WERI-Rb-1 (cell line): ENCODE measurements around the gene DNASE1L3.
"Not testable (repeated sequence)": the region's sequence is repeated elsewhere in the genome, so short reads cannot be mapped to it uniquely, and the experiment has no call there.

Experiments used
- DNase-seq: peaks from one replicate; pipeline ENCODE4 v3.0.0-alpha.2; 2020
- H3K27ac ChIP-seq: fragments of 250-450 bp; sonication (Bioruptor Pico); 2 replicates; pipeline ENCODE4 v1.5.1; 2020; ENCODE audit warnings: mild to moderate bottlenecking, moderate library complexity
- H3K27me3 ChIP-seq: fragments of 250-450 bp; sonication (Bioruptor Pico); 2 replicates; pipeline ENCODE4 v1.5.1; 2021; ENCODE audit warnings: mild to moderate bottlenecking, low read depth, moderate library complexity; ENCODE audit not compliant: insufficient read depth, severe bottlenecking
- H3K36me3 ChIP-seq: fragments of 250-450 bp; sonication (Bioruptor Pico); 2 replicates; pipeline ENCODE4 v1.5.1; 2020; ENCODE audit warnings: mild to moderate bottlenecking, moderate library complexity
- H3K4me3 ChIP-seq: 2 replicates; pipeline ENCODE4 v1.5.1; 2011; ENCODE audit warnings: low read depth, mild to moderate bottlenecking, control low read depth, low read length
- H3K9me3 ChIP-seq: fragments of 250-450 bp; sonication (Bioruptor Pico); 2 replicates; pipeline ENCODE4 v1.5.1; 2021; ENCODE audit warnings: mild to moderate bottlenecking, moderate library complexity; ENCODE audit not compliant: severe bottlenecking
- TF ChIP-seq, protein P1 (sequence below): IDR thresholded peaks from 2 replicates; pipeline ENCODE4 v1.5.1; 2011; ENCODE audit warnings: low read depth, mild to moderate bottlenecking, control low read depth, inconsistent platforms, low read length

Gene DNASE1L3

DNA sequence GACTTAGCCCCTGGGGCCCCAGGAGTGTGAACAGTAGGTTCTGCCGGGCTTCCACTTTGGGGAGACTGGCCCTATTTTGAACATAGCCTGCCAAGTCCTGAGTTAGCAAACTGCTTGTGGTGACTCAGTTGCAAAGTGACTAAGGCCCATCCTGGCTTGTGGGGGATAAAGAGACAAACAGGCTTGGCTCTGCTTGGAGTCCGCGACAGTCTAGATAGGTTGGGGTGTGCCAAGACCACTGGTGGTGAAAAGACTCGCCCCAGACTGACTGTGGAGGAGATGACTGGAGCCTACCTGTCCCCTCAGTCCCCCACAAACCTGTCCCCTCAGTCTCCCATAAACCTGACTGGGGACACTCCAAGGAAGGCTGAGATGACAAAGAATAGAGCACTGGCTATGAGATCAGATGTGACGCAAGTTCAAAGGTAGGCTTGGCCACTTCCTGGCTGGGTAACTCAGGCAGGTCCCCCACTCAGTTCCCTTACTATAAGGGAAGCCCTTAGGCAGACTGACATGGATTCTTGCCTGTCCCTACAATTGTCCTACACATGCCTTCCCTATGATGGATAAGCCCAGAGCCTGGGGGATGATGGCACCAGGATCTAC is 4.3 kb downstream of the DNASE1L3 start:
- no peak for DNase-seq
- no peak overlapping the region for H3K27ac ChIP-seq

DNA sequence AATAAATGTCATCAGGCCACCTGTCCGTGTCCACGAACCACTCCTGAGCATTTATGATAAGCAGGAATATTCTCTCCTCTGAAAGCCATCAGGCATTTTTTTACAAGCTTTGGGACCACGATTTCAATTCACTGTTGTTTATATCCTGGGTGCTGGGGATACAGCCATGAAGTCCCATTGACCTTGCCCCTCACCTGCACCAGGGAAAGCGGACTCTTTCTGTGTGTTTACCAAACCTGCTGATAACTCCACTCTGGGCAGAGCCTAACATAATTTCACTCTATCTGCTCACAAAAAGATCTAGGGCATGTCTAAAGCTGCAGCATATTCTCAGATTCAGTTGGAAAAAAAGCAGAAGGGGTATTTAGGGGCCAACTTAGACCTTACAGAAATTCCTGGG is 4.8 kb downstream of the DNASE1L3 start:
- Histone ChIP-seq H3K9me3 (peaks cover 3% of the 10 kb centered on the region), H3K36me3 (no peaks in the 10 kb centered on the region), H3K4me3 (no peak overlapping the region), H3K27me3 (no peaks in the 10 kb centered on the region), H3K27ac (no peak overlapping the region)
- DNase-seq = no peak
- TF ChIP-seq, protein P1, sequence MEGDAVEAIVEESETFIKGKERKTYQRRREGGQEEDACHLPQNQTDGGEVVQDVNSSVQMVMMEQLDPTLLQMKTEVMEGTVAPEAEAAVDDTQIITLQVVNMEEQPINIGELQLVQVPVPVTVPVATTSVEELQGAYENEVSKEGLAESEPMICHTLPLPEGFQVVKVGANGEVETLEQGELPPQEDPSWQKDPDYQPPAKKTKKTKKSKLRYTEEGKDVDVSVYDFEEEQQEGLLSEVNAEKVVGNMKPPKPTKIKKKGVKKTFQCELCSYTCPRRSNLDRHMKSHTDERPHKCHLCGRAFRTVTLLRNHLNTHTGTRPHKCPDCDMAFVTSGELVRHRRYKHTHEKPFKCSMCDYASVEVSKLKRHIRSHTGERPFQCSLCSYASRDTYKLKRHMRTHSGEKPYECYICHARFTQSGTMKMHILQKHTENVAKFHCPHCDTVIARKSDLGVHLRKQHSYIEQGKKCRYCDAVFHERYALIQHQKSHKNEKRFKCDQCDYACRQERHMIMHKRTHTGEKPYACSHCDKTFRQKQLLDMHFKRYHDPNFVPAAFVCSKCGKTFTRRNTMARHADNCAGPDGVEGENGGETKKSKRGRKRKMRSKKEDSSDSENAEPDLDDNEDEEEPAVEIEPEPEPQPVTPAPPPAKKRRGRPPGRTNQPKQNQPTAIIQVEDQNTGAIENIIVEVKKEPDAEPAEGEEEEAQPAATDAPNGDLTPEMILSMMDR = no peak

More for the DNA sequence above, 4.3 kb downstream of the DNASE1L3 start:
- Histone ChIP-seq H3K27me3 (no peaks in the 10 kb centered on the region), H3K4me3 (no peak overlapping the region), H3K36me3 (no peaks in the 10 kb centered on the region), H3K9me3 (peaks cover 3% of the 10 kb centered on the region)
- TF ChIP-seq, protein P1 = no peak

DNA sequence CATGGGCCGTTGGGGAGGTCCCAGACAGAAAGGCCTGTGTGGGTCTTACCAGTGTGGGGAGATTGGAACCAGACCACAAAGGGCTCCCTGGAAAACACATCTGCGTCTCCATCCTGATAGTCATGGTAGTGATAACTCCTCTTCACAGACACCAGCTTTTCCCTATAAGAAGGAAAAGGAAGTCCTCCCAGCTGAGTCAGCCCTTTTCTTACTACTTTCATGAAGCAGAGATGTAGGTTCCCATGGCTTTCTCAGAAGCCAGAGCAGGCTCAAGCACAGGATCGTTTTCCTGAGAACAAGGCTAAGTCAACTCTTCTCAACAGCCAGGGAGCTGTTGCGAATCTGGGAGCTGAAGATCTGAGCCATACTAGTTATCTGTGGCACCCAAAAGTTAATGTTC is 6.1 kb downstream of the DNASE1L3 start:
- H3K27me3 ChIP-seq = no peaks in the 10 kb centered on the region
- H3K4me3 ChIP-seq = no peak overlapping the region
- TF ChIP-seq, protein P1 = no peak
- peaks cover 3% of the 10 kb centered on the region for H3K9me3 ChIP-seq
- no peaks in the 10 kb centered on the region for H3K36me3 ChIP-seq
- no peak overlapping the region for H3K27ac ChIP-seq
- DNase-seq = no peak

DNA sequence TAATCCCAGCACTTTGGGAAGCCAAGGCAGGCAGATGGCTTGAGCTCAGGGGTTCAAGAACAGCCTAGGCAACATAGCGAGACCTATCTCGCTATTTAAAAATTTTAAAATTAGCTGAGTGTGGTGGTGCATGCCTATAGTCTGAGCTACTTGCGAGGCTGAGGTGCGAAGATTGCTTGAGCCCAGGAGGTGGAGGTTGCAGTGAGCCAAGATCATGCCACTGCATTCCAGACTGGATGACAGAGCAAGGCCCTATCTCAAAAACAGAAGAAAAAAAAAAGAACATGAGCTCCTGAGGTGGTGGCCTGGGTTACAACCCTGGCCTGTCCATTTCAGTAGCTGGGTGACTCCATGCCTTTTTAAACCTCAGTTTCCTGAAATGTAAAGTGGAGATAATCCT is 7.2 kb downstream of the DNASE1L3 start:
- Histone ChIP-seq H3K27ac (no peak overlapping the region), H3K27me3 (no peaks in the 10 kb centered on the region), H3K4me3 (no peak overlapping the region), H3K36me3 (no peaks in the 10 kb centered on the region), H3K9me3 (peaks cover 3% of the 10 kb centered on the region)
- DNase-seq = no peak
- TF ChIP-seq, protein P1 = no peak

DNA sequence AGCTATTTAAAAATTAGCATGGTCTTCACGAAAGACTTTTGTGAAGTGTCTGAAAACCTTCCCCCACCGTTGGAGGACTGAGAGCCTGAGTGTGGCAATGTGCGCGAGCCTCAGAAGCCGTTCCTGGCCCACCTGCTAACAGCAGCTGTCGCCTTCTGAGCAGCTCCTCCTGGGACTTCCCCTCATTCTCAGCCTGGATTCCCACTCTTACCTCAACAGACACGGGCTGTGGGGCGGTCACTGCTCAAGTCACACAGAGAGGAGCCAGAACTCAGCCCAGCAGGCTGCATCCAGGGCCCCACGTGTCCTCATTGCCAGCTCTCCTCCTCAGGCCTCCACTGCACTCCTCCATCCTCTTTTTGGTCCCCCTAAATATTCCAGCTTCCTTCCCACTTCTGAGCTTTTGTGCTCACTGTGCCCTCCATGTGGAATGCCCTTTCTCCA is 7.8 kb downstream of the DNASE1L3 start:
- H3K27ac ChIP-seq = no peak overlapping the region
- no peaks in the 10 kb centered on the region for H3K36me3 ChIP-seq
- TF ChIP-seq, protein P1 = no peak
- H3K27me3 ChIP-seq = no peaks in the 10 kb centered on the region
- H3K4me3 ChIP-seq = no peak overlapping the region
- DNase-seq = peak; percentile 28
- peaks cover 3% of the 10 kb centered on the region for H3K9me3 ChIP-seq

DNA sequence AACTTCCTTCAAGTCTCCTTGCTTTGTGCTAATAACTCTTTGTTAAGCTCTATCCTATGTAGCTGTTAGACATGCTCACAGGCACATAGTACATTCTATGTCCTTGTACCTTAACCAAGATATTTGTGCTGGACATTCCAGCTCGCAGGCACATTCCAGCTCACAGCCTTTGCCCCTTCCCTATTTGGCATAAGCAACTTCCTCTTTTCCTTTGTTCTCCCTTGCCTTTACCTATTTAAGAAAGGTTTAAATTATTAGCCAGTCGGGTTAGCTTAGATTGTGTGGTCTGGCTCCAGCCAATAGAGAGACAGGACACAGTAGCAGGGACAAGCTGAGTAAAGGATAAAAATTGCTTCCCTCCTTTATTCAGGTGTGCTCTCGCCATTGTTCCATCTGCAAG is 9.3 kb downstream of the DNASE1L3 start:
- H3K27me3 ChIP-seq = not testable (repeated sequence)

More for the DNA sequence above, 9.3 kb downstream of the DNASE1L3 start:
- H3K27ac ChIP-seq, DNase-seq, H3K36me3 ChIP-seq, H3K4me3 ChIP-seq, H3K9me3 ChIP-seq: not testable (repeated sequence)
